GM13976 (cell line): ENCODE data around the gene BATF3.

Experiments
- DNase-seq: peaks from one replicate; pipeline ENCODE4 v3.0.0; 2012; ENCODE audit warnings: low spot score
- in situ Hi-C: fragments of 300-500 bp; cut with MboI; formaldehyde crosslinking; loops from one replicate; pipeline ENCODE4 v1.12.0; 2022; ENCODE audit warnings: low sequenced_read_pairs, mixed read lengths, inconsistent platforms; ENCODE audit not compliant: unreplicated experiment
- TF ChIP-seq, protein P1 (sequence below): IDR thresholded peaks from 2 replicates; pipeline ENCODE4 v1.5.1; 2012; ENCODE audit warnings: borderline replicate concordance, mild to moderate bottlenecking; ENCODE audit not compliant: insufficient read depth; ENCODE audit errors: extremely low read depth, missing control alignments, control extremely low read depth

BATF3 gene

DNA sequence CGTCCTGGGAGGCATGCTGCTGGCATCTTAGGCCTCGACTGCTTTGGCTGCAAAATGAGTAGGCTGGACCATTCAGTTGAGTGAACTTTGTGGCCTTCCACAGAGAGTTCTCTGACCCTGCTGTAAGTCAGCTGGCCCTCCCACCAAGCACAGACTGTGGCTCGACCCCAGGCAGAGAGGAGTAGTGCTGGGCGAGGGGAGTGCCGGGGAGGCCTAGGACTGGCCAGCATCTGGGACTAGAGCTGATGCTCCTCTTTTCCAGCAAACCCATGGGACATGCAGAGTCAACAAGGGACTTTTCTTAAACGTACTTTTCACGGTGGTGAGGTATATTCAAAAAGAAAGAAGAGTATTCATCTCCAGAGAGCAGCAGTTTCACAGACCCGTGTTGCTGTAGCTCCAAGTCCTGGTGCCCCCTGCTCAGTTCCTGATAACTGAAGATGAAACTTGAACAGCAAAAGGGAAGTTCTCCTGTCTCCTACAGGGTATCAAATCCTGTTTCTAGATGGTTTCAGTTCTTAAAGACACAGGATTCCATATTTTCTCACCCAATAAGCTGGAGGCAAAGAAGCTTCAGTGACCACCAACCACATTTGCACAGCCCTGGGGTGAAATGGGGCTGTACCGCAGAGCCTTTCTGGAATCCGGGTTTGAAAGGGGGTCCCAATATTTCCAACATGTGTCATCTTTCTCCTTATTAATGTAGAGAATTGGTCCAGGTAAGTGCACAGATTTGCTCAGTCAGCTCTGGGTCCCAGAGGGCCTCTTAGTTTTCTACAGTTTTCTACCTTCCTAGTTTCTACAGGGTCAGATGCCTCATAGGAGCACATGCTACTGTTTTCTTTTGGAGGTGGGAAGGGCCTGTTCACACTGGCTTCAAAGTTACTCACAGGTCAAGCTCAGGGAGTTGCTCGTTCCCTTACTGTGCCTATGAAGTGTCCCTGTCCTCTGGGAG lies 20.9 kb downstream of the BATF3 start:
- peak; percentile 70 for DNase-seq
- TF ChIP-seq, protein P1, sequence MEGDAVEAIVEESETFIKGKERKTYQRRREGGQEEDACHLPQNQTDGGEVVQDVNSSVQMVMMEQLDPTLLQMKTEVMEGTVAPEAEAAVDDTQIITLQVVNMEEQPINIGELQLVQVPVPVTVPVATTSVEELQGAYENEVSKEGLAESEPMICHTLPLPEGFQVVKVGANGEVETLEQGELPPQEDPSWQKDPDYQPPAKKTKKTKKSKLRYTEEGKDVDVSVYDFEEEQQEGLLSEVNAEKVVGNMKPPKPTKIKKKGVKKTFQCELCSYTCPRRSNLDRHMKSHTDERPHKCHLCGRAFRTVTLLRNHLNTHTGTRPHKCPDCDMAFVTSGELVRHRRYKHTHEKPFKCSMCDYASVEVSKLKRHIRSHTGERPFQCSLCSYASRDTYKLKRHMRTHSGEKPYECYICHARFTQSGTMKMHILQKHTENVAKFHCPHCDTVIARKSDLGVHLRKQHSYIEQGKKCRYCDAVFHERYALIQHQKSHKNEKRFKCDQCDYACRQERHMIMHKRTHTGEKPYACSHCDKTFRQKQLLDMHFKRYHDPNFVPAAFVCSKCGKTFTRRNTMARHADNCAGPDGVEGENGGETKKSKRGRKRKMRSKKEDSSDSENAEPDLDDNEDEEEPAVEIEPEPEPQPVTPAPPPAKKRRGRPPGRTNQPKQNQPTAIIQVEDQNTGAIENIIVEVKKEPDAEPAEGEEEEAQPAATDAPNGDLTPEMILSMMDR, result no peak
- in situ Hi-C loops, result loop anchor here (10.0 kb wide), 1 partner anchor 106 kb away; no protein-coding TSS in a partner anchor

DNA sequence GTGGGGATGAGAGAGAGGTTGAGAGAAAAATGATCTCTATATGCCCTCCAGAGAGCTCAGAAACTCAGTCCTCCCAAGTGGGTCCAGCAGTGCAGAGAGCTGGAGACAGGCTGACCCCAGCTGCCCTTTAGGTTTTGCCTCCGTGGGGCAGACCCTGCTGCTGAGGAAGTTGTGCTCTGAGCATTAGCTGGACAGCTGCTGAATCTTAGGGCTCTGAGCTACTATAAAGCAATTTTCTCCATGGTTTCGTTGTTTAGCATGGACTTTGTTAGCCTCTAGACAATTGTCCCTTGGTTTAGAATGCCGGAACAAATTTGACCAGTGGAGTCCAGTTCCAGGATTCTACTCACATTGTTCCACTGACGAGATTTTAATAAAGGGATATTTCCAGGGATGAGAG lies 22.1 kb downstream of the BATF3 start:
- no peak for DNase-seq
- TF ChIP-seq, protein P1, result no peak
- in situ Hi-C loops, result loop anchor here (10.0 kb wide), 1 partner anchor 107 kb away; no protein-coding TSS in a partner anchor

DNA sequence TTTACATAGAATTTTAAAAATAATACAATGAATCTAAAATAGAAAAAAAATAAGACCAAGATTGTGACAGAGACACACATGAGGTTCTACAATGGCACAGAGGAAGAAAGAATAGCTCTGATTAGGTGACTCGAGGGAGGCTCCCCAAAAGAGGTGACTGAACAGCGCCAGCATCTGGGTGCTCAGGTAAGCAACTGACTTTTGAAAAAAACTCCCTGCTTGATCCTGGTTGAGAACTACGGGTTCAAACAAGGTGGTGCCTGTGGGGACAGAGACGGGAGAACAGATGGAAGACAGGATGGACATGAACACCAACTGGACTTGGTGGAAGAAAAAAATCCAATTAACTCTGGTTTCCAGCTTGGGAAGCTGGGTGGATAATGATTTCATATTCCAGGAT lies 22.5 kb downstream of the BATF3 start:
- DNase-seq, result no peak
- in situ Hi-C loops, result loop anchor here (10.0 kb wide), 1 partner anchor 108 kb away; no protein-coding TSS in a partner anchor
- TF ChIP-seq, protein P1, result no peak

DNA sequence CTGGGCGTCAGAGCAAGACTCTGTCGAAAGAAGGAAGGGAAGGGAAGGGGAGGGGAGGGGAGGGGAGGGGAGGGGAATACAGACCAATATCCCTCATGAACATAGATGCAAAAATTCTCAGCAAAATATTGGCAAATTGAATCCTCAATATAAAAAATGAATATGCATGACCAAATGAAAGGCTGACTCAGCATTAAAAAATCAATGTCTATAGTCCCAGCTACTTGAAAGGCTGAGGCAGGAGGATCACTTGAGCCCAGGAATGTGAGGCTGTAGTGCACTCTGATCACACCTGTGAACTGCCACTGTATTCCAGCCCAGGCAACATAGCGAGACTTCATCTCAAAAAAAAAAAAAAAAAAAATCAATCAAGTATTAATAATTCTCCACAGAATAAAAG lies 24.0 kb downstream of the BATF3 start:
- in situ Hi-C loops, result loop anchor here (10.0 kb wide), 1 partner anchor 109 kb away; no protein-coding TSS in a partner anchor
- DNase-seq, result no peak
- TF ChIP-seq, protein P1, result no peak

DNA sequence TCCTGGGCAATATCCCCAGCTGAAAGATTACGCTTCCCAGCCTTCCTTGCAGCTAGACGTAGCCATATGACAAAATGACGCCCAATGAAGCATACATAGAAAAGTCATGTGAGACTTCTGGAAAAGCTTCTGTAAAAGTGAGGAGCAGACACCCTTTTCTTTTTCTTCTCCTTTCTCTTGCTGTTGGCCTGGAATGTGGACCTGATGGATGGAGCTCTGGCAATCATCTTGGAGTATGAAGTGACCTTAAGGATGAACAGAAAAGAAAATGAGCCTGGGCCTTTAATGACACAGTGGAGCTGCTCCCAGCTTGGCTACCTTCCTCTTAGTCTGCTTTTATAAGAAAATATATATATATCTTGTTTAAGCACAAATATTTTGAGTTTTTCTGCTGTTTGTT lies 24.8 kb downstream of the BATF3 start:
- in situ Hi-C loops, result loop anchor here (10.0 to 25.0 kb wide), 2 partner anchors 110 to 312 kb away; no protein-coding TSS in a partner anchor
- TF ChIP-seq, protein P1, result no peak
- no peak for DNase-seq

DNA sequence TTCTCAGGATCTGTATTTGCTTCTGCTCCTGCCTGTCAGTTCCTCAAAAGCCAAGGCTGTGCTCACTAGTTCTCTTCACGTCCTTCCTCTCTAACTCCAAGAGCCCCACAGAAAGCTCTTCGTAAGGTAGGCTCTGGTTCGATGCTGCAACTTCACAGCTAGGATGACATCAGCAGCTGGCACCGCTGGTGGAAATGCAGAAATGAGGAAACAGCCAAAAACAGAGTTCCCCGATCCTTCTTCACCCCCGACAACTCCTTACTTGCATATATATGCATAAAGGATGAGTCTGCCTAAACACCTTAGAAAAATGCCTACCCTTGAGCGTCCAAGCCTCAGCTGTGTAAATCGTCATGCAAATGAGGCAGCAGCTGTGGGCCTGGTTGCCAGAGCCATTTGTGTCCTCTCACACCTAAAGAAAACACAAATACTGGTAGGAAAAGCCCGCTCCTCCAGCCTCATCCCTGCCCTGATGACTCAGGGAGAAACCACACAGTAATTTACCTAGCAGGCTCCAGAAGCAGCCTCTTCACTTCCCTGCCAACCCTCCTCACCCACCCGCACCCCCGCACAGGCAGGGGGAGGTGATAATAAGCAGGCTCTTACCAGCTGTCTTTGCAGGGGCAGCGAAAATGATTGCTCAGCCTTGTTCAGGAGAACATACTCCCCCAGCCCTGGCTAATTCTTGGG lies 28.2 kb downstream of the BATF3 start:
- in situ Hi-C loops, result loop anchor here (10.0 to 25.0 kb wide), 2 partner anchors 113 to 316 kb away; no protein-coding TSS in a partner anchor
- TF ChIP-seq, protein P1, result no peak
- no peak for DNase-seq
